Measurements from ENCODE around the gene ZDHHC12.

The ZDHHC12 gene

GRCh38 chr9:128683340-128684064, 40.4 kb downstream of the ZDHHC12 start:
- no peak for TF ChIP-seq CTCF (IDR thresholded peaks at IDR 0.05; ENCODE audit: unreplicated experiment in 3 of 3)
- peak overlapping the region; percentile 92 to 98 (median 96) for H3K4me3 Mint-ChIP-seq
- peaks cover 39% of the 10 kb centered on the region for H3K4me1 Mint-ChIP-seq
- no peaks in the 10 kb centered on the region for H3K27me3 Mint-ChIP-seq (ENCODE audit: low read depth)
- peak overlapping the region; percentile 97 to 98 (median 98) for H3K27ac Mint-ChIP-seq
- H3K9me3 Mint-ChIP-seq = no peaks in the 10 kb centered on the region
- H3K36me3 Mint-ChIP-seq (ENCODE audit: low read depth) = no peaks in the 10 kb centered on the region

GRCh38 chr9:128677794-128678193, 46.1 kb downstream of the ZDHHC12 start:
- Mint-ChIP-seq H3K27me3 (ENCODE audit: low read depth) (no peaks in the 10 kb centered on the region), H3K27ac (no peak overlapping the region)
- no peak for TF ChIP-seq CTCF (IDR thresholded peaks at IDR 0.05; ENCODE audit: unreplicated experiment in 3 of 3)

GRCh38 chr9:128675382-128675781, 48.5 kb downstream of the ZDHHC12 start:
- H3K9me3 Mint-ChIP-seq = no peaks in the 10 kb centered on the region
- no peaks in the 10 kb centered on the region for H3K36me3 Mint-ChIP-seq (ENCODE audit: low read depth)
- TF ChIP-seq CTCF (IDR thresholded peaks at IDR 0.05; ENCODE audit: unreplicated experiment in 3 of 3) = no peak
- H3K4me3 Mint-ChIP-seq = no peak overlapping the region
- no peaks in the 10 kb centered on the region for H3K4me1 Mint-ChIP-seq
- no peaks in the 10 kb centered on the region for H3K27me3 Mint-ChIP-seq (ENCODE audit: low read depth)
- H3K27ac Mint-ChIP-seq = no peak overlapping the region

More at GRCh38 chr9:128677794-128678193, 46.1 kb downstream of the ZDHHC12 start:
- H3K4me3 Mint-ChIP-seq = no peak overlapping the region
- H3K9me3 Mint-ChIP-seq = no peaks in the 10 kb centered on the region
- H3K4me1 Mint-ChIP-seq = no peaks in the 10 kb centered on the region
- no peaks in the 10 kb centered on the region for H3K36me3 Mint-ChIP-seq (ENCODE audit: low read depth)
